ENCODE results near the gene TMTC1. TPM values are rescaled to one million over a fixed set of nuclear protein-coding genes. Genes with fewer than 3 reads are reported as not detected.

TMTC1 gene
- total and polyA plus RNA-seq, 2 of the 8 experiments (the other 6 are each of a cell fraction or from before 2014, with no cell fraction given), result 15.4 to 20.8 TPM

DNA sequence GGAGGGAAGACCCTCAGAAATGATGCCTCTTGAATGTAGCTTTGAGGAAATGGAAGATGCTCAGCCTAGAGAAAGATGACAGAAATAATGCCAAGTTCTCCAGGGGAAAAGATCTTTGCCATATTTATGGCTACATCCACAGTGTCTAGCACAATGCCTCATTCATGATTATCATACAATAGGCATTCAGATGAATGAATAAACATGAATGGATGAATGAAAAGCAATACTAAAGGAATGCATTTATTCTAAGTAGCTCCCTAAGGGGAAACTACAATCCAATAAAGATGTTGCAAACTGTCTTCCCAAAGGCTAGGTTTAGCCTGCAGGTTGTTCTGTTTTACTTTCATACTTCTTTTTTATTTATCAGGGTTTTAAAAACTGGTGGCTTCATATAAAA lies 12.0 kb downstream of the TMTC1 start (continued):
- TF ChIP-seq CHD7 (IDR thresholded peaks at IDR 0.05; ENCODE audit: insufficient replicate concordance, low read length) (no peak), CREB1 (IDR thresholded peaks at IDR 0.05) (no peak), SUZ12 (IDR thresholded peaks at IDR 0.05; ENCODE audit: low read length) (no peak), YY1 (IDR thresholded peaks at IDR 0.05; ENCODE audit: low read depth, low read length) (no peak), KDM5A (IDR thresholded peaks at IDR 0.05; ENCODE audit: low read length) (no peak), E2F6 (IDR thresholded peaks at IDR 0.05) (no peak), CBX8 (IDR thresholded peaks at IDR 0.05; ENCODE audit: borderline replicate concordance, low read depth, low read length) (no peak), SP2 (IDR thresholded peaks at IDR 0.05; ENCODE audit: low read length) (no peak), MAX (IDR thresholded peaks at IDR 0.05) (no peak), SIN3A (conservative IDR thresholded peaks at IDR 0.05 in 1 of 2, IDR thresholded peaks at IDR 0.05 in 1 of 2; ENCODE audit: low read depth in 1 of 2, low read length in 2 of 2) (no peak)
